UCSD-AML1 (cell line): ENCODE results near the gene EFCAB10.
"Not testable (repeated sequence)": the region's sequence is repeated elsewhere in the genome, so short reads cannot be mapped to it uniquely, and the experiment has no call there.

Experiments
- DNase-seq: peaks from one replicate; lab custom pipeline; 2025; ENCODE audit not compliant: unreplicated experiment; lab: John Stamatoyannopoulos, UW

EFCAB10 gene

GRCh38 chr7:105599080-105599479 is 17.8 kb upstream of the EFCAB10 start:
- DNase-seq, result not testable (repeated sequence)

DNA sequence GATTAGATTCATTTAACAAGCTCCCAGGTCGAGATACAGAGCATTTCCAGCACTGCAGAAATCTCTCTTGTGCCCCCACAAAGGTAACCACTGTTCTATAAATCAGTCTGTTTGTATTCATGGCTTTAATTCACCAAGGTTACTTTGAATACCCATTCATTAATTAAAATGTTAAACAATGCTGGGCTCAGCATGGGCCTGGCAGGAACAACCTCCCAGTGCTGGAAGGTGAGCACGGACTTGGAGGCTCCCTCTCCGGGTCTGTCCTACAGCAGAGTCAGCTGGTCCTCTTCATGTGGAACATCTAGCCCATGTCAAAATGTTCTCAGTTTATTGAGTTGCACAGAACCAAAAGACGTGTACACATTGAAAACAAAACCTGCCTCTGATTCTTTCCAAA is 15.6 kb upstream of the EFCAB10 start:
- no peak for DNase-seq

DNA sequence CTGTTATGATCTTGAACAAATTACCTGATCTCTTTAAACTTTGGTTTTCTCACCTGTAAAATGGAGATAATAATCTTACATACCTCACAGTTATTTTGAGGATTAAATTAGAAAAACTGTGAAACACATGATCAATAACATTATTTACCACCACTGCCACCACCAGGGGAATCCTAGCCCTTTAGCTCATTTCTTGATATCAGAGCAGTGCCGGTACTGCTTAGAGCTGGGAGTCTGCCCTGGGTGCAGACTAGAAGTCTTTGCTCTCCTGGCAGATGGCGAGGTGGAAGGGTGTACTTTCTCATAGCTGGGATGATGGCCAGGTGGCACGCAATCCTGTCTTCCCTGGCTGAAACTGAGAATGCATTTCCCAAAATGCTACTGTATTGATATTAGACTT is 12.7 kb upstream of the EFCAB10 start:
- no peak for DNase-seq

DNA sequence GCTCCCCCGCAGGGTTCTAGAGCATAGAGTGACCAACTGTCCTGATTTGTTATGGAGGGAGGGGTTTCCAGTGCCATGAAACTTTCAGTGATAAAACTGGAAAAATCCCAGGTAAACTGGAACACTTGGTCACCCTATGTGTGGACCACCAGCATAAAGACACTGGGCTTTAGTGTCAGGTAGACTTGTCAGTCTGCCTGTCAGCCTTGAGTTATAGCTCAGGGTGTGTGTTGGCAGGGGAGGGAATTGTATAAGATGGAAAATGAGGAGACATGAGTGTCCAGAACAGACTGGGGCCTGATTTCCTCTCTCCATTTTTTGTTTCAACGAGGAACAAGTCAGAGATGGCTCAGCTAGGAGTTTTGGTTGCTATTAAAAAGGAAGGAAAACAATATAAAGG is 10.2 kb upstream of the EFCAB10 start:
- no peak for DNase-seq

DNA sequence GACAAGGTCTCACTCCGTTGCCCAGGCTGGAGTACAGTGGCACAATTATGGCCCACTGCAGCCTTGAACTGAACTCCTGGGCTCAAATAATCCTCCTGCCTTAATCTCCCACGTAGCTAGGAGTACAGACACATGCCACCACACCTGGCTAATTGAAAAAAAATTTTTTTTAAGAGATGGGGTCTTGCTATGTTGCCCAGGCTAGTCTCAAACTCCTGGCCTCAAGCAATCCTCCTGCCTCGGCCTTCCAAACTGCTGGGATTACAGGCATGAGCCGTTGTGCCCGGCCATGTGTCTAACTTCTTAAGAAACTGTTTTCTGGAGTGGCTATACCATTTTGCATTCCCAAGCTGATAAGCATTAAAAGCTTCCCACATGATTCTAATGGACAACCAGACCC is 9.5 kb upstream of the EFCAB10 start:
- no peak for DNase-seq

DNA sequence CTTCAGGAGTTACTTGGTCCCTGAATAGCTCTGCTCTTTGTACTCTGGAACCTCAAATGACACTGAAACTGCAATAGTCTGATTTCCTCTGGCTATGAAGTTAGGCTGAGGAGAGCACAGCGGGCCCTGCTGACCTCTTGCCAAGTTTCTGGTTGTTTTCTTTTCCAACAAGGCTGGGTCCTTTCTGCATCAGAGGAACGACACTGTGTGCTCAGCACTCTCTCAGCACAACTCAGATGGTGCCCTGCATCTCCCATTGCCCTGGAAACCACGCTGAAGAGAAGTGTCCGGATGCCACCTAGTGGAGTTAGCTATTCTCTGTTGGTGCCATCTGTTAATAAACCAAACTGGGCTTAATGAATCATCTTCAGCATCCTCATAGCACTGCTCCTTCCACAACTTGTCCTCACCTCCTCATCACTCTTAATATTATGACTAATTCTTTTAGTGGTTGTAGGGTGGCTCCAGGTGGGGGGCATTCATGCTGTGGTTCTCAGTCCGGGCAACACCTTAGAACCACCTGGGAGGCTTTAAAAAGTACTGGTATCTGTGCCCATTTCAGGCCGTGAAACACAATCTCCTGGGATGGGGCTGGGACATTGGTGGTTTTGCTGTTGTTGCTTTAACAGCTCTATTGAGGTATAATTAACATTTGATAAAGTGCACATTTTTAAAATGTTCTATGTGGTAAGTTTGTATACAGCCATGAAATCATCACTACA is 8.2 kb upstream of the EFCAB10 start:
- DNase-seq, result peak; percentile 21

DNA sequence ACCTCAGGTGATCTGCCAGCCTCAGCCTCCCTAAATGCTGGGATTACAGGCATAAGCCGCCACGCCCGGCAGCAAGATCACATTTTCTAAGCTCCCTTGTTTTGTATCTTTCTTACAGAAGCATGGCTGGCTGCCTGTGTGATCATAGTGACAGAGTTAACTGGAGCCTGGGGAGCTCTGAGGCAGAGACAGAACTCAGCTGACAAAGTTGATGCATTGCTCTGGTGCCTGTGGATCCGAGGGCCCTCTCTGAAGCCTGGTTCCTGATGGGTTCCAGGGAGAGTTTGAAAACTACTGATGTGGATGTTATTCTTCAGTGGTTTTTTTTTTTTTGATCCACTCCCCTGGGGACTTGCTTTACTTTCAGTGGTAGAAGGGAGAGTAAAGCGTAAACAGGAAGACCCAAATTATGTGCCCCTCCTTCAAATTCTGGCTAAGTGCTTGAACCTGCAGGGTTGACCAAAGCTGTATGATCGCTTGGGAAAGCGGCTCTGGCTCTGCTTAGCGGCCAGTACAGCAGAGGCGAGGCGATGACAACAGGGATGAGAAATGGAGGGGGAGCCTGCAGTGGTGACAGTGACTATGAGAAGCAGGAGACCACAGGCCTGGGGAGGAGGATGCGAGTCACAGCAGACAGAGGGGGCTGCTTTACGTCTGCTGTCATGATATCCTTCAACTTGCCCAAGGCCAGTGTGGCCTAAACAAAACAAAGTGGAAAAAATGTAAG is 6.8 kb upstream of the EFCAB10 start:
- no peak for DNase-seq

- DNase-seq, result no peak
Observed at GRCh38 chr7:105585850-105586500, 4.7 kb upstream of the EFCAB10 start.

DNA sequence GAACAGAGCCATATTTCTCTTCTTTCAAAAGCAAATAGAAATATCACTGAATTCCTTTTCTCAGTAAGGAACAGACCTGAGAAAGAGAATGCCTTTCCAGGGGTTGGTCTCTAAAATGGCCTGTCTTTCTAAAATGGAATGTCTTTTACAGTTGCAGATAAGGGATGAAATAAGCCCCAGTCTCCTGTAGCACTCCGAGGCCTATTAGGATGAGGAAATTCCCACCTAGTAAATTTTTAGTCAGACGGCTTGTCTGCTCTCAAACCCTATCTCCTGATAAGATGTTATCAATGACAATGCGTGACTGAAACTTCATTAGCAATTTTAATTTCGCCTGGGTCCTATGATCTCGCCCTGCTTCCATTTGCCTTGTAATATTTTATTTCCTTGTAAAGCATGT is 2.9 kb upstream of the EFCAB10 start:
- no peak for DNase-seq

DNA sequence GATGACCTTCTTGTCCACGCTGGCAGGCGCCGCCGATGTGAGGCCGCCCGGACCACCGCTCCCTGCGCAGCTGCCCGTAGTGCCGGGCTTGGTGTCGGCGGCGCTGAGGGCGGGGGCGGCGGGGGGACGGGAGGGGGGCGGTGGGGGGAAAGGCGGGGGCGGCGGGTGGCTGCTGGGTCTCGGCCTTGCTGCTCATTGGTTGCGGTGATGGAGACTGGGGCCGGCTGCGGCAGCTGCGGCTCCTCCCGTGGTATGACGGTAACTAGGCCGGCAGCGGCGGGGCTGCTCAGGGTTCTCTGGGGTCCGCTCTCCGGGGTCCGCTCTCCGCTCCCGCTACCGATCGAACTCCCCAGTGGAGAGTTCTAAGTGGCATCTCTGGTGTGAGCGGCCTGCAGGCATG is 1.8 kb upstream of the EFCAB10 start:
- DNase-seq, result no peak

DNA sequence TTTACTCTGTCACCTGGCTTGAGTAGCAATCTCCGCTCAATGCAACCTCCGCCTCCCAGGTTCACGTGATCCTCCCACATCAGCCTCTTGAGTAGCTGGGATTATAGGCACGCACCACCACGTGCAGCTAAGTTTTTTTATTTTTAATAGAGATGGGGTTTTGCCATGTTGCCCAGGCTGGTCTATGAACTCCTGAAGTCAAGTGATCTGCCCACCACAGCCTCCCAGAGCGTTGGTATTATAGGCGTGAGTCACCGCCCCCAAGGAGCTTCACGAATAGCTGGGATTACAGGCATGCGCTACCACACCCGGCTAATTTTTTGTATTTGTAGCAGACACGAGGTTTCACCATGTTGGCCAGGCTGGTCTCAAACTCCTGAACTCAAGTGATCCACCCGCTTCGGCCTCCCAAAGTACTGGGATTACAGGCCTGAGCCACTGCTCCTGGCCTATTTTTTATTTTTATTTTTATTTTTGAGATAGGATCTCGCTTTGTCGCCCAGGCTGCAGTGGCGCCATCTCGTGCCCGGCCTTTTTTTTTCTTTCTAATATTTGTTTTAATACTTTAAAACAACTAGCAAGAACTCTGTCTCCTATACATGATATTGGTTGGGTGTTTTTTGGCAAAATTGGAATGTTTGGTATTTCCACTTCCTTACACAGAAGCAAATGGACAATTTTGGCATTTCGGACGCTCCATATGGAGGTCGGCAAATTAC is 1.1 kb downstream of the EFCAB10 start:
- DNase-seq, result no peak

DNA sequence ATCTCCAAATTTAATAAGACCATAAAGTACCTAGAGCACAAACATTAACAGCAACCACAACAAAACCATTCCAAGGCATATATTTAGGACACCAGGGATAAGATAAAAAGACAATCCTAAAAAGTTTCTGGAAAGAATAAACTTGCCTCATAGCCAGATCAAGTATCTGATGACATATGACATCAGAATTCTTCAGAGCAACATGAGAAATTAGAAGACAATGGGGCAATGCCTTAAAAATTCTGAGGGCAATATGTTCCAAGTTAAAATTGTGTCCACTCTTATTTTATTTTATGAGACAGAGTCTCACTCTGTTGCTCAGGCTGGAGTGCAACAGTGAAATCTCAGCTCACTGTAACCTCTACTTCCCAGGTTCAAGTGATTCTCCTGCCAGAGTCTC is 2.8 kb downstream of the EFCAB10 start:
- DNase-seq, result no peak

DNA sequence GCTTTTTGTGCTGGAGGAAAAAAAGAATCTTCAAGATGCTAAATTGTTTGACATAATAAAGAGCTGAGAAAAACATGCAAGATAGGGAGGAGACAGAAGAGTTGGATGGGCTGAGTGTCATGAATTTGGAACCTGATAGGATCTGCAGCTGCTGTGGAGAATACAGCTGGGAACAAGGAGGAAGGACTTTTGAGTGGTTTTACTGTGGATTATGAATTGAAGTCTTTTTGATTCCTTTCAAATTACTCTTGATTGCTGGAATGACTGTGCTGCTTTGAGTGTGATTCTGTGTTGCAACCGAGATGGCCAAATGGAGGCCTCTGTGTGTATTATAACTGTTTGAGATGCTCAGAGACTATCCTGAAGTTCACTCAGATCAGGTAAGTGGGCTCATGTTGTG is 4.0 kb downstream of the EFCAB10 start:
- DNase-seq, result no peak

DNA sequence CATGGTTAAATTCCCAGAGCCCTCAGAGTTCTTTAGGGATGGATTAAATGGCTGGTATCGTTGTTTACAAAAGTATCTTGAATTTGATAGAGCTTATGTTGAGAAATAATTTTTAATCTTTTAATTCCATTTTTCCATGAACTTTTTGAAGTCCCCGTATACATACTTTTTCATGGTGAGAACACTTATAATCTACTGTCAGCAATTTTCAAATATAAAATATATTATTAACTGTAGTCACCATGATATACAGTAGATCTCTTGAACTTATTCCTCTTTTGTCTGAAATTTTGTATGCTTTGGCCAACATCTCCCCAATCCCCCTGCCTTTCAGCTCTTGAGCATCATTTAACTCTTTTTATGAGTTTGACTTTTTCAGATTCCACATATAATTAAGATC is 9.4 kb downstream of the EFCAB10 start:
- no peak for DNase-seq

GRCh38 chr7:105567821-105568220 is 13.5 kb downstream of the EFCAB10 start:
- DNase-seq, result no peak

GRCh38 chr7:105567024-105567423 is 14.3 kb downstream of the EFCAB10 start:
- no peak for DNase-seq

DNA sequence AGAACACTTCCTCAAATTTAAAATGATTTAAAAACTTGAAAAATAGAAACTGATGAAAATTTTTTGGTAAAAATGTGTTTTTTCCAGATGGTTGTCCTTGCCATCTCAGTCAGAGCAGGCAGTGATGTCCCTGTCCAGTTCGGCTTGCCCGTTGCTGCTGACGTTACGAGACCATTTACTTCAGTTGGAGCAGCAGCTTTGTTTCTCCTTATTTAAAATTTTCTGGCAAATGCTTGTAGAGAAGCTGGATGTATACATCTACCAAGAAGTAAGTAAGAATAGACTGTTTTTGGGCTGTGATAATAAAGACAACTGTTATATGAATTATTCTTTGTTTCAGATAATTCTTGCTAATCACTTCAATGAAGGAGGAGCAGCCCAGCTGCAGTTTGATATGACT is 16.1 kb downstream of the EFCAB10 start:
- no peak for DNase-seq

GRCh38 chr7:105559926-105560325 is 21.4 kb downstream of the EFCAB10 start:
- DNase-seq, result no peak

- no peak for DNase-seq
Observed at GRCh38 chr7:105538339-105538738, 43.0 kb downstream of the EFCAB10 start.

DNA sequence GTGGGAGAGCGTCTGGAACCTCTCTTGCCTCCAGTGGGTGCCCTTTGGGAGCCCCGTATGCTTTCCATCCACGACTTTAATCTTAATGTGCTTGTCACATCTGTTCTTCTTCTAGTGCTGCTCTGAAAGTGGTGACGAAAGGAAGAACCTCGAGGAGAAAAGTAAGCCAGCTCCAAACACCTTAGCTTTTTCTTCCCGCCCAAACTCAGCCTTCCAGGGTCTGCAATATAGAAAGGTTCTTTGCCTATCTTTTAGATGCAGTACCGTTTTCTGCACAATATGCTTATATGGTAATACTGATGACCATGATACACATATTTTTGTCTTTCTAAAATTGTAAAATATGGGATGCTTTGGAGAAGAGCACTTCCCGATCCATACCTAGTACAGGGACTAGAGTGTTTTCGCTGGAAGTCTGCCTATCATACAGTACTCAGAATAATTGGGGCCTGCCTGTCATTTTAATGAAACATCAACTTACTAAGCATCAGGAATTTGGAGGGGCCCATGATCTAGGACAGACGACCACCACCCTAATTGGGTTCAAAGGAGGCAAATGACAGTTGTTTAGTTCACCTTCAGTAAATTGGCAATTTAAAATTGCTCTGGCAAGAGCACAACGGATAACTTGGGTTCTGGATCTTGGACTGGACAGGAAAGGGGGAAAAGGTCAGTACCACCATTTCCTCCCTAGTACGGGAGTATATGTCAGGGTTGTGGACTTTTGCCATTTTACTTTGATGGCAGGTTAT is 48.4 kb downstream of the EFCAB10 start:
- no peak for DNase-seq
